ENCODE measurements around the gene DSTN. TPM values are rescaled to one million over a fixed set of nuclear protein-coding genes. Genes with fewer than 3 reads are reported as not detected.

Gene DSTN
- total and polyA plus RNA-seq, 9 of the 15 experiments (the other 6 are each of a cell fraction or from before 2014, with no cell fraction given) = 25.7 to 88.3 (median 61.0) TPM

DNA sequence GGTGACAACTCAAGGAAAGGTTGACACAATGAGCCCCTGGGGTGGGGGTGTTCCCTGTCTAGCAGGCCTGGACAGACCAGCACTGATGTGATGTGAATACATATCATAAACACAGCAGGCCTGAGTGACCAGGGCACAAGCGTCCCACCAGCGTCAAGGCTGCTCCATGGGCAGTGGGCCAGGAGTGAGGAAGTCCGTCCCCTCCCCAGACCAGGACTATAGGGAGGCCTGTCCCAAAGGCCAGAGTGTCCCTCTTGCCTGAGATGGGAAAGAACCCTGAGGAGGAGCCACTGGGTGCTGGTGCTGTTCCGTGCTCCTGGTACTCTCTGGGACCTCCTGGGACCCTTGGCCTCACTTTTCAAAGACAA lies 67.5 kb downstream of the DSTN start (continued):
- TF ChIP-seq, protein P1, sequence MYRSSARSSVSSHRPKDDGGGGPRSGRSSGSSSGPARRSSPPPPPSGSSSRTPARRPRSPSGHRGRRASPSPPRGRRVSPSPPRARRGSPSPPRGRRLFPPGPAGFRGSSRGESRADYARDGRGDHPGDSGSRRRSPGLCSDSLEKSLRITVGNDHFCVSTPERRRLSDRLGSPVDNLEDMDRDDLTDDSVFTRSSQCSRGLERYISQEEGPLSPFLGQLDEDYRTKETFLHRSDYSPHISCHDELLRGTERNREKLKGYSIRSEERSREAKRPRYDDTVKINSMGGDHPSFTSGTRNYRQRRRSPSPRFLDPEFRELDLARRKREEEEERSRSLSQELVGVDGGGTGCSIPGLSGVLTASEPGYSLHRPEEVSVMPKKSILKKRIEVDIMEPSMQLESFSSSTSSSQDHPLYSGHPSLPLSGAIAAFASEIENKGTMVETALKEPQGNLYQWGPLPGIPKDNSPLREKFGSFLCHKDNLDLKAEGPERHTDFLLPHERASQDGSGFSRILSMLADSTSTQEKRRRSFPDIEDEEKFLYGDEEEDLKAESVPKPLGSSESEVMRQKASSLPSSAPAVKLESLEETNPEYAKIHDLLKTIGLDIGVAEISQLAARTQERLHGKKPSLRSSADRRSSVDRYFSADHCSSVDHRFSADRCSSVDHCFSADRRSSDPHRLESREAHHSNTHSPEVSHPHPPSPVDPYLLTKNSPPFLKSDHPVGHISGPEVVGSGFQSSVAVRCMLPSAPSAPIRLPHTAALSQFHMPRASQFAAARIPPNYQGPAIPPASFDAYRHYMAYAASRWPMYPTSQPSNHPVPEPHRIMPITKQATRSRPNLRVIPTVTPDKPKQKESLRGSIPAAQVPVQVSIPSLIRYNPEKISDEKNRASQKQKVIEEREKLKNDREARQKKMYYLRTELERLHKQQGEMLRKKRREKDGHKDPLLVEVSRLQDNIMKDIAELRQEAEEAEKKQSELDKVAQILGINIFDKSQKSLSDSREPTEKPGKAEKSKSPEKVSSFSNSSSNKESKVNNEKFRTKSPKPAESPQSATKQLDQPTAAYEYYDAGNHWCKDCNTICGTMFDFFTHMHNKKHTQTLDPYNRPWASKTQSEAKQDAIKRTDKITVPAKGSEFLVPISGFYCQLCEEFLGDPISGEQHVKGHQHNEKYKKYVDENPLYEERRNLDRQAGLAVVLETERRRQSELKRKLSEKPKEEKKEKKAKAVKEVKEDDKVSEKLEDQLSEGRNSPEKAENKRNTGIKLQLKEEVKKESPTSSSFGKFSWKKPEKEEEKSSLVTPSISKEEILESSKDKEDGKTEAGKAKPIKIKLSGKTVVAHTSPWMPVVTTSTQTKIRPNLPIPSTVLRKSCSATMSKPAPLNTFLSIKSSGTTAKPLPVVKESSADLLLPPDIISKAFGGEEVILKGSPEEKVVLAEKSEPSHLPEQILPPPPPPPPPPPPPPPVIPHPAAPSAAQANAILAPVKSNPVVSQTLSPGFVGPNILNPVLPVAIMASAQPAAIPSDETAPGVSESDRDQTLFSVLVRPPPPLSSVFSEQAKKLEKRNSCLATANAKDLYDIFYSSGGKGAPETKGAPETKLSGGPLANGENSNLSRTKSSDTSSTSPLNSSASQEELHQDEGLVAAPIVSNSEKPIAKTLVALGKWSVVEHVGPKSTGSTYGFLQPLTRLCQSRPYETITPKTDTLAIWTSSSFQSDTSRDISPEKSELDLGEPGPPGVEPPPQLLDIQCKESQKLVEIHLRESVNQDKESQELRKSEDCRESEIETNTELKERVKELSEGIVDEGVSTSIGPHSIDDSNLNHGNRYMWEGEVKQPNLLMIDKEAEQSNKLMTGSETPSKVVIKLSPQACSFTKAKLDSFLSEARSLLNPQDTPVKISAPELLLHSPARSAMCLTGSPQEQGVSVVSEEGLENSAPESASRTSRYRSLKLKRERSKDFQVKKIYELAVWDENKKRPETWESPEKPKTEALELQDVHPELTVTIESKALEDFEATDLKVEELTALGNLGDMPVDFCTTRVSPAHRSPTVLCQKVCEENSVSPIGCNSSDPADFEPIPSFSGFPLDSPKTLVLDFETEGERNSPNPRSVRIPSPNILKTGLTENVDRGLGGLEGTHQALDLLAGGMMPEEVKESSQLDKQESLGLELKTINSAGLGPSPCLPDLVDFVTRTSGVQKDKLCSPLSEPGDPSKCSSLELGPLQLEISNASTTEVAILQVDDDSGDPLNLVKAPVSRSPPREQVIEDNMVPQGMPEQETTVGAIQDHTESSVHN (IDR thresholded peaks at IDR 0.05; ENCODE audit: borderline replicate concordance in 1 of 2, low read depth in 1 of 2) = no peak
- TF ChIP-seq, protein P2, sequence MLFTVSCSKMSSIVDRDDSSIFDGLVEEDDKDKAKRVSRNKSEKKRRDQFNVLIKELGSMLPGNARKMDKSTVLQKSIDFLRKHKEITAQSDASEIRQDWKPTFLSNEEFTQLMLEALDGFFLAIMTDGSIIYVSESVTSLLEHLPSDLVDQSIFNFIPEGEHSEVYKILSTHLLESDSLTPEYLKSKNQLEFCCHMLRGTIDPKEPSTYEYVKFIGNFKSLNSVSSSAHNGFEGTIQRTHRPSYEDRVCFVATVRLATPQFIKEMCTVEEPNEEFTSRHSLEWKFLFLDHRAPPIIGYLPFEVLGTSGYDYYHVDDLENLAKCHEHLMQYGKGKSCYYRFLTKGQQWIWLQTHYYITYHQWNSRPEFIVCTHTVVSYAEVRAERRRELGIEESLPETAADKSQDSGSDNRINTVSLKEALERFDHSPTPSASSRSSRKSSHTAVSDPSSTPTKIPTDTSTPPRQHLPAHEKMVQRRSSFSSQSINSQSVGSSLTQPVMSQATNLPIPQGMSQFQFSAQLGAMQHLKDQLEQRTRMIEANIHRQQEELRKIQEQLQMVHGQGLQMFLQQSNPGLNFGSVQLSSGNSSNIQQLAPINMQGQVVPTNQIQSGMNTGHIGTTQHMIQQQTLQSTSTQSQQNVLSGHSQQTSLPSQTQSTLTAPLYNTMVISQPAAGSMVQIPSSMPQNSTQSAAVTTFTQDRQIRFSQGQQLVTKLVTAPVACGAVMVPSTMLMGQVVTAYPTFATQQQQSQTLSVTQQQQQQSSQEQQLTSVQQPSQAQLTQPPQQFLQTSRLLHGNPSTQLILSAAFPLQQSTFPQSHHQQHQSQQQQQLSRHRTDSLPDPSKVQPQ (CRISPR knock-in tag; IDR thresholded peaks at IDR 0.05; ENCODE audit: borderline replicate concordance) = no peak
- TF ChIP-seq, protein P3, sequence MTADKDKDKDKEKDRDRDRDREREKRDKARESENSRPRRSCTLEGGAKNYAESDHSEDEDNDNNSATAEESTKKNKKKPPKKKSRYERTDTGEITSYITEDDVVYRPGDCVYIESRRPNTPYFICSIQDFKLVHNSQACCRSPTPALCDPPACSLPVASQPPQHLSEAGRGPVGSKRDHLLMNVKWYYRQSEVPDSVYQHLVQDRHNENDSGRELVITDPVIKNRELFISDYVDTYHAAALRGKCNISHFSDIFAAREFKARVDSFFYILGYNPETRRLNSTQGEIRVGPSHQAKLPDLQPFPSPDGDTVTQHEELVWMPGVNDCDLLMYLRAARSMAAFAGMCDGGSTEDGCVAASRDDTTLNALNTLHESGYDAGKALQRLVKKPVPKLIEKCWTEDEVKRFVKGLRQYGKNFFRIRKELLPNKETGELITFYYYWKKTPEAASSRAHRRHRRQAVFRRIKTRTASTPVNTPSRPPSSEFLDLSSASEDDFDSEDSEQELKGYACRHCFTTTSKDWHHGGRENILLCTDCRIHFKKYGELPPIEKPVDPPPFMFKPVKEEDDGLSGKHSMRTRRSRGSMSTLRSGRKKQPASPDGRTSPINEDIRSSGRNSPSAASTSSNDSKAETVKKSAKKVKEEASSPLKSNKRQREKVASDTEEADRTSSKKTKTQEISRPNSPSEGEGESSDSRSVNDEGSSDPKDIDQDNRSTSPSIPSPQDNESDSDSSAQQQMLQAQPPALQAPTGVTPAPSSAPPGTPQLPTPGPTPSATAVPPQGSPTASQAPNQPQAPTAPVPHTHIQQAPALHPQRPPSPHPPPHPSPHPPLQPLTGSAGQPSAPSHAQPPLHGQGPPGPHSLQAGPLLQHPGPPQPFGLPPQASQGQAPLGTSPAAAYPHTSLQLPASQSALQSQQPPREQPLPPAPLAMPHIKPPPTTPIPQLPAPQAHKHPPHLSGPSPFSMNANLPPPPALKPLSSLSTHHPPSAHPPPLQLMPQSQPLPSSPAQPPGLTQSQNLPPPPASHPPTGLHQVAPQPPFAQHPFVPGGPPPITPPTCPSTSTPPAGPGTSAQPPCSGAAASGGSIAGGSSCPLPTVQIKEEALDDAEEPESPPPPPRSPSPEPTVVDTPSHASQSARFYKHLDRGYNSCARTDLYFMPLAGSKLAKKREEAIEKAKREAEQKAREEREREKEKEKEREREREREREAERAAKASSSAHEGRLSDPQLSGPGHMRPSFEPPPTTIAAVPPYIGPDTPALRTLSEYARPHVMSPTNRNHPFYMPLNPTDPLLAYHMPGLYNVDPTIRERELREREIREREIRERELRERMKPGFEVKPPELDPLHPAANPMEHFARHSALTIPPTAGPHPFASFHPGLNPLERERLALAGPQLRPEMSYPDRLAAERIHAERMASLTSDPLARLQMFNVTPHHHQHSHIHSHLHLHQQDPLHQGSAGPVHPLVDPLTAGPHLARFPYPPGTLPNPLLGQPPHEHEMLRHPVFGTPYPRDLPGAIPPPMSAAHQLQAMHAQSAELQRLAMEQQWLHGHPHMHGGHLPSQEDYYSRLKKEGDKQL (CRISPR knock-in tag; IDR thresholded peaks at IDR 0.05; ENCODE audit: borderline replicate concordance) = no peak
- TF ChIP-seq, protein P4, sequence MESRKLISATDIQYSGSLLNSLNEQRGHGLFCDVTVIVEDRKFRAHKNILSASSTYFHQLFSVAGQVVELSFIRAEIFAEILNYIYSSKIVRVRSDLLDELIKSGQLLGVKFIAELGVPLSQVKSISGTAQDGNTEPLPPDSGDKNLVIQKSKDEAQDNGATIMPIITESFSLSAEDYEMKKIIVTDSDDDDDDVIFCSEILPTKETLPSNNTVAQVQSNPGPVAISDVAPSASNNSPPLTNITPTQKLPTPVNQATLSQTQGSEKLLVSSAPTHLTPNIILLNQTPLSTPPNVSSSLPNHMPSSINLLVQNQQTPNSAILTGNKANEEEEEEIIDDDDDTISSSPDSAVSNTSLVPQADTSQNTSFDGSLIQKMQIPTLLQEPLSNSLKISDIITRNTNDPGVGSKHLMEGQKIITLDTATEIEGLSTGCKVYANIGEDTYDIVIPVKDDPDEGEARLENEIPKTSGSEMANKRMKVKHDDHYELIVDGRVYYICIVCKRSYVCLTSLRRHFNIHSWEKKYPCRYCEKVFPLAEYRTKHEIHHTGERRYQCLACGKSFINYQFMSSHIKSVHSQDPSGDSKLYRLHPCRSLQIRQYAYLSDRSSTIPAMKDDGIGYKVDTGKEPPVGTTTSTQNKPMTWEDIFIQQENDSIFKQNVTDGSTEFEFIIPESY (CRISPR knock-in tag; IDR thresholded peaks at IDR 0.05) = no peak
- TF ChIP-seq, protein P5, sequence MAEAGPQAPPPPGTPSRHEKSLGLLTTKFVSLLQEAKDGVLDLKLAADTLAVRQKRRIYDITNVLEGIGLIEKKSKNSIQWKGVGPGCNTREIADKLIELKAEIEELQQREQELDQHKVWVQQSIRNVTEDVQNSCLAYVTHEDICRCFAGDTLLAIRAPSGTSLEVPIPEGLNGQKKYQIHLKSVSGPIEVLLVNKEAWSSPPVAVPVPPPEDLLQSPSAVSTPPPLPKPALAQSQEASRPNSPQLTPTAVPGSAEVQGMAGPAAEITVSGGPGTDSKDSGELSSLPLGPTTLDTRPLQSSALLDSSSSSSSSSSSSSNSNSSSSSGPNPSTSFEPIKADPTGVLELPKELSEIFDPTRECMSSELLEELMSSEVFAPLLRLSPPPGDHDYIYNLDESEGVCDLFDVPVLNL (CRISPR knock-in tag; IDR thresholded peaks at IDR 0.05; ENCODE audit: low read depth) = no peak
- no peak for TF ChIP-seq ZNF23 (CRISPR knock-in tag; IDR thresholded peaks at IDR 0.05)
